HG03095 (cell line): ENCODE results near the gene FAM107B.
"Not testable (repeated sequence)": the region's sequence is repeated elsewhere in the genome, so short reads cannot be mapped to it uniquely, and the experiment has no call there.

Source experiments
- ATAC-seq: cut with Tn5 transposase; IDR thresholded peaks from one replicate; pipeline ENCODE4 v1.9.1; 2021; ENCODE audit warnings: moderate library complexity; ENCODE audit not compliant: unreplicated experiment

Gene FAM107B

DNA sequence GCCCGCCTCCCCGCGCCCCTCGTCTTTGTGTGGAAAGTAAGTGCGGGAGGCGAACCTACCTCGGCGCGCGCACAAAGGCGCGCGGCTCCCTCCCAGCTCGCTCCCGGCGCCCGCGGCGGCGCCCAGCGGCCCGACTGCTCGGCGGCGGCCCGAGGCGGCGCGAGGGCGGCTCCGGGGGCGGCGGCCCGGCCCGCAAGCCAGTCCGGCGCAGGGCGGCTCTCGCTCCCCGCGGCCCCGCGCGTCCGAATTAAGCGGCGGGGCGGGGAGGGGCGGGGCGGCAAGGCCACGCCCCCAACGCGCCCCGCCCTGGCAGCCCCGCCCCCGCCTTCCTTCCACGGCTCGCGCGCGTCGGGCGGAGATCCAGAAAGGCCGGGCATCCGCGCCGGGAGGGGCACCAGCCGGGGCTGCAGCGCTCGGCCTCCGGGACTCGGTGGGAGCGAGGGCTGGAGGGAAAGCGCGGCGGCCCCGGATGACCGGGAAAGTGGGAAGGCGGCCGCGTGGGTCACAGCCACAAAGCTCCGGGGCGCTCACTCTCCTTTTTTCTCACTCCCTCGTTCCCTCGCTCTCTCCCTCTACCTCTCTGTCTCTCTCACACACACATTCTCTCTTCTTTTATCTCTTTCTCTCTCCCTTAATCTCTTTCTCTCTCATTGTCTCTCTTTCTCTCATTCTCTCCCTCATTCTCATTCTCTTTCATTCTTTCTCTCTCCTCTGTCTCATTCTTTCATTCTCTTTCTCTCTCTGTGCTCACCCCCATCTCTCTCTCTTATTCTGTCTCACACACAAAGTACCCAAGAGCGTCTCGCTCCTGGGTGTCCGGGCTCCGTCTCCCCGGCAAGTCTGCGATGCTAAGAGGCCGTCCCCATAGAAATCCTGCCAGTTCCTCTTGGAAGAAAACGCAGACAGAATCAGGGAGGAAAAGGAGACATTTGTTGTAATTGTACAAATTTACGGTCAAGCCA, 170.2 kb downstream of the FAM107B start:
- peak; percentile 49 for ATAC-seq

DNA sequence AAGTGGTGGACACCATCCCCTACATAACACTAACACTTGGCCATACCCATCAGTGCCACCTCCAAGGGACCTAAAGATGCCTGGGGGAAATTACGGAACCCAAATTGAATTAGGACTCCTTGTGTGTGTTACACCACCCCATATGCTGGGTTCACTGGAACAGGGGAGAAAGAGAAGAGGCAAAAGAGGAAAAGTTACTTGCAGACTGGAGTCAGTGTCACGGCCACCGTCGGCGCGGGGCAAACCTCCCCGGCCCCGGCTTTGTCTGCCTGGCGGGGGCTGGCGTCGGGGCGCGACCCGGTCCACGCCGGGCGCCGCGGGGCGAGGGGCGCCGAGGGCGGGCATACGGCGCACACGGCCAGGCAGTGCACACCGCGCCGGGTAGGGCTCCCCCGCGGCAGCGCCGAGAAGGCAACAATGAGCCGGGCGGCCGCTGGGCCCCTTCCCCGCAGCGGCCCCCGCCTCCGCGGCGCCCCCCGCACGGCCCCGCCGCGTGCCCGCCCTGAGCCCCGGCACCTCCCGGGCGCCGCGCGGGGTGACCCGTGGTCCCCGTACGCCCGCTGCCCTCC, 171.1 kb downstream of the FAM107B start:
- ATAC-seq: no peak

DNA sequence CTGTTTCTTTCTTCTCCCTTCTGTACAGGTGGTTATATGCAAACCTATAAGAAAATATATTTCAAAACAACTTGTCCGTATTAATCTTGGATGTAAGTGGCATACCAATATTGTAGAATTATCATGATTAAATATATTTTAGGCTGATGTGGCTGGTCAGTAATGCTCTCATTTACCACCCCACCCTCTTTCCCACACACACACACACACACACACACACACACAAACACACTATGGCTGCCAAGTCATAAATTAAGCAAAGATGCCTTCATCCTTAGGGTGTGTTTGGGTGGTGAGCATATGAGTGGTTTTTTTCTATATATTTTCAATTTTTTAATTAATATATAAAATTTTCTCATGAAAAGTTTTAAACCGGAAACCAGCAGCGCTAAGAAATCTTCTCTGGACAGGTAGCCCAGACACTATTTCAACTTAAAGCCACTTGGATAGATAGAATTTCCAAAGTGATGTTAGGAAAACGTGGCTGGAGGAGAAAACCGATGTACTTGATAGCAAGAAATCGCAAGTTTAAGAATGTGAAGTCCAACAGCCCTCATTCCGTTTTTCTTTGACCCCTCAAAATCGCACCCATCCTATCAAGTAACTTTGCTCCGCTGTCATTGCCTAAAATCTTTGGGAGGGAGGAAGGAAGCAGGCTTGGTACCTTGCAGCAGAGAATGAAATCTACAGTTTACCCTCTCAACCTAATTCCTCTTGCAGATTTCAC, 171.7 kb downstream of the FAM107B start:
- no peak for ATAC-seq

DNA sequence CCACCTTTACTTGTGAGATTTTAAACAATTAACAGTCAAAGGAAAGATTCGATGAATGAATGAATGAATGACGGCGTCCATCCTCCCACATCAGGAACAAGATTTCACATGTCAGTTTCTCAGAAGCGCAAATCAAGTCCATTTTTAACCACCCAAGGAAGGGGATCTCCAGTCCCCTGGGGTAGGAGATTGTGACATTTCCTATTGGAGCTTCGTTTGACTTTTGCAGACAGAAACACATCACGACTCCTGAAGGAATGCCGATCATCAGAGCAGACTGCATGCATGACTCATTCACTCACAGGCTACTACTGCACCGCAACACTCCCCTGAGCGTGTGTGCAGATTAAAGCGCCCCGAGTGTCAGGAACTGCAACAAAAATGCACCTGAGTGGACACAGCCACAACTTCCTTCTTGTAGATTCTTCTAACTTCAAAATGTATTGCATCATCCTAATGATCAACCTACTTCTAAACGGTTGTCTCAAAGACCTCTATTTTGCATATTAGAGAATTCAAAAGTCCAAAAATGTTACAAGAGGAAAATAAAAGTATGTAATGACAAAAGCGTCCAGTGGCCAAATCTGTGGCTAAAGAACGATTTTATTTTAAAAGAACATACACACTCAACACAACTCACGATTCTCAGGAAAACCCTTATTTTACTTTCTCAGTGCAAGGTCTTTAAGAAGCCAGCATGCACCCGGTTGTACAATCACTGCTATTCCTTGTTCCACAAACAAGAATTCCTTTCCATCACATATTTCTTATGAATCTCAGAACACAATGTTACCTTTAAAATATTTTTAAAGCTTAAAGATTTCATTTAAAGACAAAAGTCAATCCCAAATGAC, 172.6 kb downstream of the FAM107B start:
- no peak for ATAC-seq

DNA sequence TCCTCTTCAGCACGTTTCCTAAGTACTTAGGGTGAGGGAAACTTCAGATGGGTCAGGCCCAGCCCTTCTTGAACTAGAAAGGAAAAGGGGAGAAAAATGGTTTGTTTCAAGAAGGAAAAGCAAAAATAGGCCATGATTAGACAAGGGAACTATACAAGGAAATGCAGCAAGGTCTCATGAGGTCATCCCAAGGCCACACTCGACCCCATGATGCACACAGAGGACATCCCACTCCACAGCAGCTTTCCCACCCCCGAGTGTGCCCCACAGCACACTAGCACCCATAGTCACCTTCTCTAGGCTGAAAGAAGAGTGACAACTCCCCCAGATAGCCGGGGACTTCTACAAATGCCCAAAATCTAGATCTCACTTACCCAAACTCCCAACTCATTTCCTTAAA, 173.4 kb downstream of the FAM107B start:
- ATAC-seq: no peak

DNA sequence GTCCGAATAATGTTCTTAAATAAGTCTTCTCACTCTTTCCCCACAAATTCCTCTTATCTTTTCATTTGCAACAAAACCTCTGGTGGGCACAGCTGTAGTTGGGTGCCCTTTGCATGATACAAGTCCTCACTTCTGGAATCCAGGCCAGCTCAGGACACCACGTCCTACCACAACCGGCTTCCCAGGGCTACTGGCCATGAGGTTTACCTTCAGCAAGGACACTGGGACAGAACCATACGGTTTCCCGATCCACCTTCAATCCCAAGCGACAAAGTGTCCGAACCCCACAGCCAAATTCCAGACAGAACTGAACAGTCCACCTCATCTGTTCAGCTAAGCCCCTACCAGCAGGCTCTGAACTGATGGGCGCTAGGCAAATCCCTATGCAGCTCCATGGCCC, 174.6 kb downstream of the FAM107B start:
- no peak for ATAC-seq

DNA sequence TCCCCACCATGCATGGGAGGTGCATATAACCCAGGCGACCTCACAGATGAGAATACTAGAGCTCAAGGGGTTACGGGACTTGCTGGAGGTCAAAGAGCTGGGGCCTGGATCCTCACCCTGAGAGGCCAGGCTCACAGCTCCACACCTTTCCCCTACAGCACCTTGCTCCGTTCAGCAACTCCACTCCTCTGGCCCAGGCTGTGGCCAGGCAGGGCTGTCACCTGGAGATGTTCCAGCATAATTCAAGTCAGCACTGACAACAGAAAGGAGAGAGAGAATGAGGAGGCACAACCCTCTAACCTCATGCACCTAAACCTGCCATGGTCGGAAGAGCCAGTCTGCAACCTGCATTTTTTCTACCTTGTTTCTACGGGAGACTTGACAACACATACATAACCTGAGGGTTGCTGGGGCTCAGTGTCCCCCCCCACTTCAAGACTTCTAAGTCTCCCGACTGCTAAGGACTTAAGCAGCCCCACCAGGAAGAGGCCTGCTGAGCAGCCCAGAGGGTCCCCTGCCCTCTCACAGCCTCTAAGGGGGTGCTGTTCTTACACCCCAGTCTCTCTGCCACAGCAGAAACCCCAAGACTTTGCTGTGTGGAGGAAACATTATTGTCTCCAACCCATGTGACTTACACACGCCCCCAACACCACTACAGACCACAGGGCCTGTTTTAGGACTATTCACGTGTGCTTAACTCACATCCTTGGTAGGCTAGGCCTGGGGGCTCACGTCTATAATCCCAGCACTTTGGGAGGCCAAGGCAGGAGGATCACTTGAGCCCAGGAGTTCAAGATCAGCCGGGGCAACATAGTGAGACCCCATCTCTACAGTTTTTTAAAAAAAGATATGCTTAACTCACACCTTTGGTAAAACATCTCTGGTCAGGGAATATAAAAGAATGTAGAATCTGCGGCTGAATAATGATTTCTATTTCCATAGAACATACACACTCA, 175.6 kb downstream of the FAM107B start:
- no peak for ATAC-seq

DNA sequence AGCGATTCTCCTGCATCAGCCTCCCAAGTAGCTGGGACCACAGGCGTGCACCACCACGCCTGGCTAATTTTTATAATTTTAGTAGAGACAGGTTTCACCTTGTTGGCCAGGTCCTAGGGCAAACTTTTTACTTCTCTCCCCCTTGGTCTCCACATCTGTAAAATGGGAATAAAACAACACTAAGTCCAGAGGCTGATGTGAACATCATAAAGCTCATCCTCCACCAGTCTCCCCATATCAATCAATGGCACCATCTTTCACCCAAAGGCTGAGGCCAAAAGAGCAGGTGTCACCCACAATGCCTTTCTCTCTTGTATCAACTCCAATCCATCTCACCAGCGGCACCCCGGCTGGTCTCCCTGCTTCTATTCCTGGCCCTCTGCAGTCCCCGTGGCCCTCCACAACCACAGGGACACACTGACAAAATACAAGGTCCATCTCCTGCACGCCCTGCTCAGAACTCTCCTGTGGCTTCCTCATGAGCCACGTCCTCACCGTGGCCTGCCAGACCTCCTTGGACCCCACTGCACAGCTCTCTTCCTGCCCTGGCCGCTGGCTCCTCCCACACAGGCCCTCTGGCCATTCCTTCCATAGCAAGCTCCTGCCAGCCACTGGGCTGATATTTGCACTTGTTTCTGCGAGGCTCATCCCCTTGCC, 179.0 kb downstream of the FAM107B start:
- no peak for ATAC-seq

DNA sequence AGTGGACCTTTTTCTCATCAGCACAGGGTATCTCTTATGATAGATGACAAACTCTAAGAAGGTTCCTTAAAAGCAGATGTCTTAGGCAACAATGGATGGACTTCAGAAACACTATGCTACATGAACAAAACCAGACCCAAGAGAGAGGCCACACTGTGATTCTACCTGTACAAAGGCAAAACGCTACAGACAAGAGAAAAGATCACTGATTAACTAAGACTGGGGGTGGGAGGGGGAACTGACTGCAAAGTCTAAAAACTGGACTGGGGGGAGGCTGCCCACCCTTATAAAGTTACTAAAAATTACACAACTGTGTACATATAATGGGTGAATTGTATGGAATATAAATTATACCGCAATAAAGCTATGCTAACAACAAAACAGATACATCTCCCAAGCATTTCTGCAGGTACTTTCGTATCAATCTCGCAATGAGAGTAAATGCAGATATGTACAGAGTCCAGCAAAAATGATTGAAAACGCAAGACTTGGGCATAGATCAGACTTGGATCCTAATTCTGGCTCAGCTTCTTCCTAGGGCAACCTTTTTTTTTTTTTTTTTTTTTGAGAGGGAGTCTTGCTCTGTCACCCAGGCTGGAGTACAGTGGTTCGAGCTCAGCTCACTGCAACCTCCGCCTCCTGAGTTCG, 179.7 kb downstream of the FAM107B start:
- no peak for ATAC-seq

DNA sequence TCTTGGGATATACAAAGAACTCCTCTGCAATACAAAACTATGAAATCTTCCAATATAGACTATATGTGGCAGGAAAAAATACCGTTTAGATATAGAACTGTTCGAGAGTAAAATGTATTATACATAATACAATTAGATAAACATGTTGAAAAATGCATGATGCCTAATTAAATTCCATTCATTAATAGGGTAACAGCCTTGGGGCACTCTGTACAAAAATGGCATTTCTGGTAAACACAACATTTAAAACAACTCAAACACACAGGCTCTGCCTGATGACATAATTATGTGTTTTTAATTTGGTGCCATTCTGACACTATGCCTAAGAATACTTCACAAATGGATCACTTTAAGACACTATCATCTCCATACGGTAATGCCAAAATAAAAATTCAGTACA, 180.9 kb downstream of the FAM107B start:
- ATAC-seq: no peak

DNA sequence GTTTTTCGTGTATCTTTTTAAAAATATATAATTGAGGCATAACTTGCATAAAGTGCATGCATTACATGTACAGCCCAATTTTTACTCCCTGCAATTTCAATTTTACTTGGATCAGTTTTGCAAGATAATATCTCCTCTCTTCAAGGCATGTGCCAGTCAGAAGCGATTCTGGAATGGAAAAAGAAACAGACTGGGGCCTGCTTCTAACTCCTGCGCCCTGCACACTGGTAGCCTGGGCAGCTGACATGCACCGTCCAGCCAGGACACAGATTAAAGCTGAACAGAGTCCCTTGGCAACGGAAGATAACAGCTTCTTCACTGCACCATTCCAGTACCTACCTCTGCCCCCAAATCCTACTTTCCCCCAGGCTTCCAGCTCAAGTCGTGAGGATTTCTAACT, 182.1 kb downstream of the FAM107B start:
- ATAC-seq: no peak

DNA sequence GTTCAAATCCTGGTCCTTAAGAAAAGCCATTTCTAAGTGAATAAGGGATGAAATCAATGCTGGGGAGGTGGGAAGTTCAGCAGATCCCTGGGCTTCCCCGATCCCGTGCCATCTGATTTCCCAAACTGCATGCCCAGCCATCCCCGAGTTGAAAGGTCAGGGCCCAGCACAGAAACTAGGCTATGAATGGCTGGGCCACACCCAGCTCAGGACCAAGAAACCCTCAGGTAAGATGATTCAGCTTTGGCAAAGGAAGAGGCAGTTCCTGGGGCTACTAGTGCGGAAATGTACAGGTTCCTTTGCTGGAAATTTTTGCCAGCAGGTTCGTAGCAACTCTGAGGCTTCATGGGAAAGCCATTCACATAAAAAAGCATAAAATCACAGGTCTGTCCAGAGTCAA, 182.7 kb downstream of the FAM107B start:
- ATAC-seq: no peak

DNA sequence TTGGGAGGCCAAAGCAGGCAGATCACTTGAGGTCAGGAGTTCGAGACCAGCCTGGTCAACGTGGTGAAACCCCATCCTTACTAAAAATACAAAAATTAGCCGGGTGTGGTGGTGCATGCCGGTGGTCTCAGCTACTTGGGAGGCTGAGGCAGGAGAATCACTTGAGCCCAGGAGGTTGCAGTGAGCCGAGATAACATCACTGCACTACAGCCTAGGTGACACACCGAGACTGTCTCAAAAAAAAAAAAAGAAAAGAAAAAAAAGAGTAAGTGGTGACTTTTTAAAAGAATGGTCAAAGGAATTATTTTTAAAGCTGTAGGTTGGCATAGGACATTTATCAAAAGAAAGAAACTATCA, 185.8 kb downstream of the FAM107B start:
- ATAC-seq: not testable (repeated sequence)

DNA sequence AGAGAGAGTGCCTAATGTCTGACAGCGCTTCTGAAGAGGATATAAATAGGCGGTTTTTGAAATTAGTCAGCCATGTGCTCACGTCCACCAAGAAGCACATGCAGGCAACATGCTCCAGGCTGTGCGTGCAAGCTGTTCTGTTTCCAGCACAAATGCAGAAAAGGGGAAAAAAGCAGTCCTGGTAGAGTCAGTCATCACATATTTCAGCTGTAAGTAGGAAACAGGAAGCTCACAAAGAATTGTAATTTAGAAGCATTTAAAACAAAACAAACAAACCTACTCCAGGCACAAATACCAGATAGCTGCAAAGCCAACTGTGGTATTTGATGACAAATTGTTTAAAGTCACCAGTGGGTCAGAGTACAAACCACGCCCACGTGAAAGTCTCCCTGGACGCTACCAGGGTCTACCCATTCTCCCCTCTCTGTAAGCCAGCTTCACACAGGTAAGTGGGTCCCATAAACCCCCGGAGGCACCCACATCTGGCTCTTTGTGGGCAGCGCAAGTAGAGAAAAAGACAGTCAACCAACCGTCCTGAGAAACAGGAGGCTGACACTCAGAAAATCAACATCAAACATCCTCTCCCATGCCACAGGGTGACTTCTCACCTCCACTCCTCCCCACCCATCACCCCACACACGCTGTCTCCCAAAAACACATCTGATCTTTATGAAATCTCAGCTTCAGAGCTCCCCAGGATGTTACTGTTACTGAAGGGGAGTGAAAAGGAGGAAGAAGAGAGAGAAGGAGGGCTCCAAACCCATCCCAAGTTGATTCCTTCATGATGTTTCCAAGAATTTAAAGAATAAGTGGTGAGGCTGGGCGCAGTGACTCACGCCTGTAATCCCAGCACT, 186.4 kb downstream of the FAM107B start:
- ATAC-seq: peak; percentile 56

DNA sequence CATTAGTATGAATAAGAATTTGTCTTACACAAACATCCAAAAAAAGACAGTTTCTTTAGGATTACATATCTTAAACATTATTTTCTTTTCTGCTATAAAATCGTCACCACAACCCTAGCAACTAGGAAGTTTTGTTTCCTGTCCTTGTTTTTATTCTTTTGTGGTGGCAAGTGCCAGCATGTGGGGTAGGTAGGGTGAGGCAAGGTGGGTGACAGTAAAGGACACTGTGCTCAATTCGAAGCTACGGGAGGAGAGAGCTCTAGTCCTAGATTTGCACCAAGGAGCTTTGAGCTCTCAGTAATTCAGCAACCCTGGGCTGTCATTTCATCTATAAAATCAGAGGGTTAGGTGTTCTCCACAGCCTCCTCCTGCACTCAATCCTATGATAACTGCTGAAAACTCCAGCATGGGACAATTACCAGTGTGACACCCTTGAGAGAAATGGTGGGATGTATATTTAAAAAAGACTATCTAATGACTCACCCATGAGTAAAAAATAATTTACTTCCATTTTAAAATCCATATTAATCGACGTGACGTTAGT, 187.1 kb downstream of the FAM107B start:
- ATAC-seq: no peak

DNA sequence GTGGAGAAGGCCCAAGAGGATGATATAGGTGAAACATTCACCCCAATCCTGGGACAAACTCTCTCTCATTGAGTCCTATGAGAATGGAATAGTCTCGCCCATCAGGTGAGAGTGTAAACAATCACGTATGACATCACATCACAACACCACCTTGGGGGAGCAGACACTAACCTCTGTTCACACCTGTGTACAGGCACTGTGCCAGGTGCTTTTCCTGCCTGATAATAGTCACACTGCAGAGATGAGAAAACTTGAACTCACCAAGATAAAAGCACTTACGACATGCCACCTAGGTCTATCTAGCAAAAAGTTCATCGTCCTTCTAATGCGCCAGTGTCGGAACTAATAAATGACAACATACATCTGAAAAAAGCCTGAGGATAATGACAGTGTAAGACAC, 187.8 kb downstream of the FAM107B start:
- ATAC-seq: no peak

DNA sequence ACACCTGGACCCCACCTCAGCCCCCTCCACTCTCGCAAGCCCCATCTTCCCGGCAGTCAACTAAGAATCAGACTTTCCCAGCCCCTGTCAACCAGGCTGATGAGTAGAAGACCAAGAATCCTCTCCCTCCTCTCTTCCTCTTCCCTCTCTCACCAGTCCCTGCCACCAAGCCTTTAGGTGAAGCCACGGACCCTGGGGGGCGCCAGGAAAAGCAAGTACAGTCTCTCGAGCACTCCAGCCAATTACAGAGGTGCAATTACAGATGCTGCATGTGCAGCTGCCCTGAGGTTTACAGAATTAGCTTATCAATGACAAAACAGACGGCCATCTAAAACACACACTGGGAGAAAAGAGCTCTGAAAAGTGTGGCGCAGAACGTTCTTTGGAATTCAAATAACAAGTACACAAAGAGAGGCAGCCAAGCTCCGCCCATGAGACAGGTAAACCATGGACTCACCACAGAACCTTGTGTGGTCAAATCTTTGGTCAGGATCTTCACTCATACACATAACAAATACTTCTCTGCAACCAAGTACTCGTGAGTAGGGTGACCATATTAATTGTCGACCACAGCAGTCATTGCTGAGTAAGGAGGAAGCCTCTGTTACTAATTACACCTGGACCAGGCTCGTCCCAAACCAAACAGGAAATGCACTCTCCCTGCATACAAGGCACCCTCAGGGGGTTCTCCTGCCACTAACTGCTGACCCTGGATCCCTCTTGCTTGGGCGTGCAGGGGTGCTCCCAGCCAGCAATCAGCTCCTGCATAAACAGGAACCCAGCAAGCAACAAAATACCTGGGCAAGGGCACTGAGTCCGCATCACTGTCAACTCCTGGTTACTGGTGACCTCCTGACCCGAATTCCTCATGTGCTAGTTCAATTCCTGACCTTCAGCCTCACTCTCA, 189.2 kb downstream of the FAM107B start:
- ATAC-seq: no peak
